H7 (cell line): ENCODE measurements around the gene EML5. TPM values are rescaled to one million over a fixed set of nuclear protein-coding genes. Genes with fewer than 3 reads are reported as not detected.
"Not testable (repeated sequence)": the region's sequence is repeated elsewhere in the genome, so short reads cannot be mapped to it uniquely, and the experiment has no call there.

Source experiments
- DNase-seq: peaks from one replicate; pipeline ENCODE4 v3.0.0; 2012
- H3K27me3 ChIP-seq: 2 replicates; pipeline ENCODE4 v1.6.0; 2011; ENCODE audit warnings: mild to moderate bottlenecking, low read length; ENCODE audit not compliant: control insufficient read depth, insufficient read depth
- H3K36me3 ChIP-seq: replicated peaks from 2 replicates; pipeline ENCODE4 v1.5.1; 2011; ENCODE audit warnings: low read length; ENCODE audit not compliant: control insufficient read depth, insufficient read depth
- H3K4me3 ChIP-seq: 2 replicates; pipeline ENCODE4 v1.5.1; 2011; ENCODE audit warnings: low read depth, mild to moderate bottlenecking, control low read depth, low read length, moderate library complexity; ENCODE audit not compliant: insufficient read depth
- total RNA-seq: library from RNA; depleted of rRNA; stranded (reverse); fragments of >200 nt; shearing (Covaris generic); gene quantifications from 2 replicates; pipeline ENCODE4 v1.2.3, GENCODE V29; 2014

The EML5 gene
- total RNA-seq, 1 experiment from 2014 or later, result 0.38 TPM

DNA sequence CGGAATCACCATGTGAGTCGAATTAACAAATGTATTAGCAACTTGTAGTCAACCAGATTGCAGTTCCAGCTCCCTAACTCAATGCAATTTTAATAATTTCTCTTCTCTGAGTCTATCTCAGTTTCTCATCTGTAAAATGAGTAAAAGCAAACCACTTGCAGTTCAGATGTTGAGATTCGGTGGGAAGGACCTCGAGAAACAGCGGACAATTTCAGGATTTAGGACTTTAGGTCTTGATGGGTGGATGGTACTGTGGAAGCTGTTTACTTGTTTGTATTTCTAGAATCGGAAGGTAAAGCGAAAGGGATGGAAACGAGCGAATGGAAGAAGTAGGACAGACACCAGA is 31.2 kb upstream of the EML5 start:
- Histone ChIP-seq H3K4me3 (peak overlapping the region; percentile 81), H3K36me3 (no peaks in the 10 kb centered on the region), H3K27me3 (no peaks in the 10 kb centered on the region; the same call in 1 of the 2 replicates)
- DNase-seq, result no peak

DNA sequence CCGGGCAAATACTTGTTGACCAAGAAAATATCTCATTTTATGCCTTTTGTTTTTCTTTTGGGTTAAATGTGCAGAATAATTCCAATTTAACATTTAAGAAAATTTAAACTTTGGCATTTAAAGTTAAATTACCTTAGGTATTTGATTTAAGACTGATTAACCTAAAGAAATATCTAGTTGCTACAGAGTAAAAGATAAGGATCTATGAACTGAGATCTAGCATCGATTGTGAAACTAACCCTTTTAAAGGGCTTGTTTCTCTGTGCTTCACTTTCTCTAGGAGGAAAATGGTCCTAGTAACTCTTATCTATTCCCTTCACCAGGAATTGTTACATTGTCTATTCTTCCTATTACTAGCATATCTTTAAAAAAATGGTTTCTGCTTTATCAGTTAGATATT is 29.1 kb upstream of the EML5 start:
- H3K4me3 ChIP-seq, result no peak overlapping the region
- no peak for DNase-seq
- no peaks in the 10 kb centered on the region; the same call in 1 of the 2 replicates for H3K27me3 ChIP-seq
- H3K36me3 ChIP-seq, result no peaks in the 10 kb centered on the region

DNA sequence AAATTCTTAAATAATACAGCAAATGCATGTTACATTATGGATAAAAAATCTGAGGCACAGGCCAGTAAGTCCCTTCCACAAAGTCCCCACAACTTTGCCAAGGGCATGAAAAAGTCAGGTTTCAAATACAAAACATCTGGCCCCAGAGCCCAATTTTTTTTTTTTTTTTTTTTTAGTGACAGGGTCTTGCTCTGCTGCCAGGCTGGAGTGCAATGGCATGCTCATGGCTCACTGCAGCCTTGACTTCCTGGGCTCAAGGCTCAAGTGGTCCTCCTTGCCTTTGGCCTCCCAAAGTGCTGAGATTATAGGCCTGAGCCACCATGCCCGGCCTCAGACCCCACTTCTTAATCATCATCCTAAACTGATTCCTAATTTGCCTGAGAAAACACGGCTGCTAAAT is 28.6 kb upstream of the EML5 start:
- Histone ChIP-seq H3K4me3 (no peak overlapping the region), H3K36me3 (no peaks in the 10 kb centered on the region), H3K27me3 (no peaks in the 10 kb centered on the region; the same call in 1 of the 2 replicates)
- no peak for DNase-seq

DNA sequence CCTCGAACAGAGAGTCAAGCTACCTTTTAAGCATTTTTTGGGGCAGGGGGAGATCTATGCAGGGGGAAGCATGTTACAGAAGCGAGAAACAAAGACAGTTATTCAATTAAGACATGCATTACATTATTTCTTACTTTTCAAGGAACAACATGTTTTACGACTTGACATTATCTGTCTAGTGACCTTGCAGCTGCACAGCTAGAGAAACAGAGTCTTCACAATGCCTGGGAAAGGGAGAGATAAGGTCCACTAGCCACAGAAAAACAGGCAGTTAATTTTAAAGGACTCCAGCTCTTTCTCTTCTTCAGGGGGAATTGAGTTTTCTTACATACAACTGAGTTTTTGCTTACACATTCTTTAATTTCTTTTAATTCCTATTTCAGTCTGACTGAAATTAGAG is 26.9 kb upstream of the EML5 start:
- H3K27me3 ChIP-seq, DNase-seq, H3K4me3 ChIP-seq, H3K36me3 ChIP-seq: not testable (repeated sequence)

DNA sequence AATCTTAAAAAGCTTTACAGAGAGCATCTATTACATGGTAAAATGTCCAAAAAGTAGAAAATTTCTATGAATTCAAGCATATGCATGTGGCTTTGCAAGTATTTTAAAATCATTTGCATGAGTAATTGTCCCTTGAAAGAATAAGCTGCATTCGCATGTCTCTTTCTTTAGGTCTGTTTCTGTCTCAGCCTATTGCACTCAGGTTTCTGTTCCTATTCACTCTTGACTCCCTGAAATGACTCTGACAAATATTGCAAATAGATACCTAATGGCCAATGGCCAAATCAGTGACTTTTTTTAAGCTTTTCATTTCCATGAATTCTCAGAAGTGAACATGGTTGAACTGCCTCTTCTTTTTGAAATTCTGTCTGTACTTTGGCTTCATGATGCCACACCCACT is 25.3 kb upstream of the EML5 start:
- no peaks in the 10 kb centered on the region; the same call in 1 of the 2 replicates for H3K27me3 ChIP-seq
- H3K36me3 ChIP-seq, result no peaks in the 10 kb centered on the region

DNA sequence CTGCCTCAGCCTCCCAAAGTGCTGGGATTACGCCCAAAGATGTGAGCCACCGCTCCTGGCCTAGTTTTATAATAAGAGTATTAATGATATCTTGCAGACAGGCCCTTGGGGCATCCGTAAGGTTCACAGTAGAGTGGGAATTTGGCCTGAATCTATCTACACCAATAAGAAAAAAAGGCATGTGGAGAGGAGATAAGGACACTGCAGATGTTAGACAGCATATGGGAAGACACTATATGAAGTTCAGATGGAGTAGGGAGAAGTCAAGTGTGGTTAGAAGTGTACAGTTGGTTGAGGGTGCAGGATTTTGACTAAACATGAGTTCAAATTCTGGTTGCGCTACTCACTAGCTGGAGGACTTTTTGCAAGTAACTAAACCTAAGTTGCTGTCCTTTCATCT is 23.2 kb upstream of the EML5 start:
- Histone ChIP-seq H3K36me3 (no peaks in the 10 kb centered on the region), H3K4me3 (no peak overlapping the region), H3K27me3 (no peaks in the 10 kb centered on the region; the same call in 1 of the 2 replicates)
- DNase-seq, result no peak

More for the DNA sequence above, 25.3 kb upstream of the EML5 start:
- no peak overlapping the region for H3K4me3 ChIP-seq
- no peak for DNase-seq

DNA sequence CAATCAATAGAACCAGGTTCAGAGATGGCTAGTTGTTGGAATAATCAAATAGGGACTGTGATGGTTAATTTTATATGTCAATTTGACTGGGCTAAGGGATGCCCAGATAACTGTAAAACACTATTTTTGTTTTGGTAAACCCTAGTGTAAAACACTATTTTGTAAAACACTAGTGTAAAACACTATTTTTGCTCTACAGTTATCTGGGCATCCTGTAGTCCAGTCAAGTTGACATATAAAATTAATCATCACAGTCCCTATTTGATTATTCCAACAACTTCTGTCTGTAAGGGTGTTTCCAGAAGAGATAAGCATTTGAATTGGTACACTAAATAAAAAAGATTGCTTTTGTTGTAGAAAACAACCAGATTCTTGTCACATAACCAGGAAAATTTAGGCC is 15.6 kb upstream of the EML5 start:
- H3K27me3 ChIP-seq, result no peaks in the 10 kb centered on the region

DNA sequence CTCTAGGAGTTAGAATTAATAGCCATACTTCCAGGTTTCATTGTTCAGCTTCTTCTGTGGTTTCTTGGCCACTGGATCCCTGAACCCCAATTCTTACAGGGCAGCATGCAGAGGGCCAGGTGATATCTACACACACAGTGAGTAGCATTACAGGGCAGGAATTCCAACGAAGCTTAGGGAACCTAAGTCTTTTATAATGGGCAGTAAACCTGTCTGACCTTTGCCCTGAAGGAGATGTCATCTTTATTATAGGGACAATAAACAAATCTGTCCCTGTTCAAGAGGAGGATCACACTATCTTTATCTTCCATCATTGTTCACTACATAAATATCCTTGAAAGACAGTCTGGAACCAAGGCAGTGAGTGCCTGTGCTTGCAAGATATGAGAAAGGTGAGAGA is 11.7 kb upstream of the EML5 start:
- Histone ChIP-seq H3K27me3 (no peaks in the 10 kb centered on the region; the same call in 1 of the 2 replicates), H3K36me3 (no peaks in the 10 kb centered on the region), H3K4me3 (no peak overlapping the region)
- DNase-seq, result no peak

More for the DNA sequence above, 15.6 kb upstream of the EML5 start:
- DNase-seq, result no peak
- no peak overlapping the region for H3K4me3 ChIP-seq
- no peaks in the 10 kb centered on the region for H3K36me3 ChIP-seq

DNA sequence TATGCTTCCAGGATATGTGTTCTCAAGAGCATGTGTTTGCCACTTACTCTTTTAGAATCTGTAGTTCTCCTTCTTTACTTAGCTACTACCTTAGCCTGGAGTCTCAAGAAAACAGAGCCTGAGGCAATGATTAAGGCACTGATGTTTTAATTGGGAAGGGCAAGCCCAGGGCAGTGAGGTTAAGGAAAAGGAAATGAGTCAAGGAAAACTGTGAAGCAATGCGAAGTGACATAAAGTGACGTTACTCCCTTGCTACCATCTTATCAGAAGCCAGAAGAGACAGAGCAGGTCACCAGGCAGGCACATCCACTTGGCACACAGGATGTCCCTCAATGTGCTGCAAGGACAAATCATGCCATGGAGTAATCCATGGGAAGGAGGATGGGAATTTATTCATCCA is 11.3 kb upstream of the EML5 start:
- no peak for DNase-seq
- H3K4me3 ChIP-seq, result no peak overlapping the region

DNA sequence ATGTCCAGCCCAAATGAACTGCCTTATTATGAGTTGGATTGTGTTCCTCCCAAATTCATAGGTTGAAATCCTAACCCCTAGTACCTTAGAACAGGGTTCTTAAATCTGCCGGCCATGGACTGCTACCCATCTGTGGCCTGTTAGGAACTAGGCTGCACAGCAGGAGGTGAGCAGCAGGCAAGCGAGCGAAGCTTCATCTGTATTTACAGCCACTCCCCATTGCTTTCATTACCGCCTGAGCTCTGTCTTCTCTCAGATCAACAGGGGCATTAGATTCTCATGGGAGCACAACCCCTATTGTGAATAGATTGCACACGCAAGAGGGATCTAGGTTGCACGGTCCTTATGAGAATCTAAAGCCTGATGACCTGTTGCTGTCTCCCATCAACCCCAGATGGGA is 9.8 kb upstream of the EML5 start:
- no peak for DNase-seq
- Histone ChIP-seq H3K36me3 (no peaks in the 10 kb centered on the region), H3K4me3 (no peak overlapping the region), H3K27me3 (no peaks in the 10 kb centered on the region; the same call in 1 of the 2 replicates)

More for the DNA sequence above, 11.3 kb upstream of the EML5 start:
- Histone ChIP-seq H3K36me3 (no peaks in the 10 kb centered on the region), H3K27me3 (no peaks in the 10 kb centered on the region; the same call in 1 of the 2 replicates)

DNA sequence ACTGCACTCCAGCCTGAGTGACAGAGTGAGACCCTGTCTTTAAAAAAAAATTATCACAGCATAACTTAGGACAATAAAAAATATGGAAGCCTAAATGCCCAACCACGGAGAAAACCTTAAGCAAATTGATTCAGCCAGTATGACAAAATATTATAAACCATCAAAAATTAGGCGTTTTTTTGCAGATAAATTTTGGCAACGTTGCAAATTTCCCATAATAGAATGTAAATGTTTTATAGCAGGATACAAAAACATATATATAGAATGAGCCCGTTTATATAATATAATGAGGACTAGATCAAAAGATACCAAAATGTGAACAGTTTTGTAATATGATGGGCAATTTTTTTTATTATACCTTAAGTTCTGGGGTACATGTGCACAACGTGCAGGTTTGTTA is 6.8 kb upstream of the EML5 start:
- H3K27me3 ChIP-seq, result no peaks in the 10 kb centered on the region; the same call in 1 of the 2 replicates
- H3K36me3 ChIP-seq, result no peaks in the 10 kb centered on the region
- no peak for DNase-seq
- no peak overlapping the region for H3K4me3 ChIP-seq

DNA sequence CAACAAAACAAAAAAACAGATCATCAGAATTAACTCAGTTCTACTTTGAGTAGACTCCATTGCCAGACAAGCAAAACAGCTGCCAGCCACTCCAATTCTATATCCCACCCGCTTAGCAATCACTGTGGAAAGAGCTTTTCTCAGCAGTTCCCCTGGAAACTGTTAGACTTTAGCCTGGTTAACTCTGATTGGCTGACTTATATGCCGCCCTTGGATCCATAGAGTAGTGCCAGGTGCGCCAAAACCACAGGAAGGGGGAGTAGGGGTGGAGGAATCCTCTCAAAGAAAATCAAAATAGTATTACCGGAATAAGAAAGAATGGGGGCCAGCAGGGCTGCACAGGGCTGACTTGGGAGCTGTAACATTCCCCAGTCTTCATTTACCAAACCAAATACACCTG is 5.4 kb upstream of the EML5 start:
- H3K27me3 ChIP-seq, result peaks cover 2% of the 10 kb centered on the region; the same call in 1 of the 2 replicates
- H3K36me3 ChIP-seq, result no peaks in the 10 kb centered on the region
- no peak overlapping the region for H3K4me3 ChIP-seq
- no peak for DNase-seq

DNA sequence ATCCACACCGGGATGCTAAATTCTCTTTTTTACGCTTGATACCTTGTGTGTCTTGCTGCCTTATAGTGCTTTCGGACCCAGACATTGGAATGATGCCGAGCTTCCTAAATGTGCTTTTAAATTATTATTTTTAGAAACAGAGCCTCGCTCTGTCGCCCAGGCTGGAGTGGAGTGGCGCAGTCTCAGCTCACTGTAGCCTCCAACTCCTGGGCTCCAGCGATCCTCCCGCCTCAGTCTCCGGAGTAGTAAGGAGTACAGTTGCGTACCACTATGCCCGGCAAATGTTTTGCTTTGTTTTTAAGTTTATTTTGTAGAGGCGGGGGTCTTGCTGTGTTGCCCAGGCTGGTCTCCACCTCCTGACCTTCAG is 489 bp upstream of the EML5 start:
- peaks cover 35% of the 10 kb centered on the region for H3K27me3 ChIP-seq
- no peak for DNase-seq
- H3K36me3 ChIP-seq, result no peaks in the 10 kb centered on the region
- H3K4me3 ChIP-seq, result peak overlapping the region; percentile 61

DNA sequence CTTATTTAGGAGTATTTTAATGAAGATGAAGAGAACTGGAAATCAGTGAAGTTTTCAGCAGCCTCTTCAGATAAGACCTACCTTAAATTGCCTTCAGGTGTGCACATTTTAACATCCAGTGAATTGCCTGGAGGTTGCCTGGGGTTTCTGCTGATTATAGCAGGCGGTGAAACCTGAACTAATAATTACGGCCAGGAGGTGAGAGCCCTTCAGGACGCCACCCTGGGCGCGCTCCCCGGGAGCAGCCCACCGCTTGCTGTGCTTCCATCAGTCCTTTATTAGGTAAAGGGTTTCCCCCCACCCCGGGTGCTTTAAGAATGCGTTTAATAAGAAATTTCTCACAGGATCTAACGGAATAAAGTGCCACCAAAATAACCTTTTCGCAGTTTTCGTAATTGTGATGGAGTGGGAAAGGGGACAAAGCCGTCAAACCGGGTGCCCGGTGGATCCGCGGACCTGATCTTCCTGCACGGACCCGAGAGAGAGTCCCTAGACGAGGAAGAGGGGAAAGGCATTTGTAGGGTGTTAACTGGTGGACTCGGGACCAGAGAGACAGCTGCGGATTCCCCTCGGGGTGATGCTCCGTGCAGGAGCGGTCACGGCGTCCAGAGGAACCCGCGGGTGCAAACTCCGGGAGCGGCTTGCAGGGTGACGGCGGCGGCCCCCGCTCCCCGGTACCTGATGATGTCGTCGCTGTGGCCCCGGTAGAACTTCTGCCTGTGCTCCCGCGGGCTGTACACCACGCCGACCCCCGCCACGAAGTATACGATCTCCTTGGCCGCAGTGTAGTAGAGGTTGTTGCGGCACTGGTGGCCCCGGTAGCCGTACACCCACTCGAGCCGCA is 902 bp downstream of the EML5 start:
- Histone ChIP-seq H3K36me3 (no peaks in the 10 kb centered on the region), H3K27me3 (peaks cover 35% of the 10 kb centered on the region), H3K4me3 (peak overlapping the region; percentile 61)
- DNase-seq, result peak; percentile 27

DNA sequence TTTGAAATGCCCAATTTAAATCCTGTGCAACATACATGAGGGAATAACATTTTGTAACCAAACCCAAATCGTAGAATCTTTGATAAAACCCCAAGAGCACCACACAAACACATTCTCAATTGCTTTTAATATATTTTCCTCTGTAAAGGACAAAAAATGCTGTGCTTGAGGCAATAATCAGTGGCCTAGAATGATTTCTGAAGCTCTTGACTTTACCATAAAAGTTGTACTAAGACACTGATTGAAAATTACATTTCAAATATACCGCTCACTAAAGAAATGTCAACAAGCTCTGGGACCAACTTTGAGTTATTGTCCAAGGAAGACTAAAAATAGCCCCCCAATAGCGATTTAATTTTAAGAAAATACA is 1.5 kb downstream of the EML5 start:
- Histone ChIP-seq H3K27me3 (peaks cover 35% of the 10 kb centered on the region), H3K36me3 (no peaks in the 10 kb centered on the region), H3K4me3 (no peak overlapping the region)
- no peak for DNase-seq
